Fibroblast of the aortic adventitia (primary cell): Measurements from ENCODE around the gene CARD9. TPM values are rescaled to one million over a fixed set of nuclear protein-coding genes. Genes with fewer than 3 reads are reported as not detected.
A peak's percentile ranks its signal among the peaks of the same experiment; 100 is the strongest.

ENCODE experiments used
- DNase-seq: peaks from one replicate; pipeline ENCODE4 v3.0.0-alpha.2; 2010; ENCODE audit warnings: low read depth
- H3K4me3 ChIP-seq: 2 replicates; pipeline ENCODE4 v1.5.1; 2011; ENCODE audit warnings: low read depth, mild to moderate bottlenecking, control low read depth, low read length, moderate library complexity
- CTCF ChIP-seq: IDR thresholded peaks from 2 replicates; pipeline ENCODE4 v1.5.1; 2011; ENCODE audit warnings: mild to moderate bottlenecking, low read length, control low read depth, inconsistent platforms; ENCODE audit not compliant: insufficient read depth
- total RNA-seq: library from RNA; depleted of rRNA; stranded (reverse); fragments of >200 nt; gene quantifications from 2 replicates; pipeline ENCODE4 v1.2.3, GENCODE V29; 2012; ENCODE audit warnings: low replicate concordance

CARD9 gene
- total RNA-seq, 1 donor = 1.4 TPM

GRCh38 chr9:136339173-136339957 lies 34.1 kb downstream of the CARD9 start:
- peak; percentile 69 for DNase-seq
- TF ChIP-seq CTCF = peak; percentile 94
- H3K4me3 ChIP-seq = no peak overlapping the region

GRCh38 chr9:136338511-136338910 lies 35.0 kb downstream of the CARD9 start:
- H3K4me3 ChIP-seq = no peak overlapping the region
- TF ChIP-seq CTCF = no peak
- DNase-seq = no peak

GRCh38 chr9:136337416-136338395 lies 35.8 kb downstream of the CARD9 start:
- TF ChIP-seq CTCF = no peak
- DNase-seq = no peak
- H3K4me3 ChIP-seq = no peak overlapping the region

GRCh38 chr9:136336881-136337280 lies 36.6 kb downstream of the CARD9 start:
- no peak overlapping the region for H3K4me3 ChIP-seq
- TF ChIP-seq CTCF = no peak
- DNase-seq = no peak

- no peak overlapping the region for H3K4me3 ChIP-seq
- TF ChIP-seq CTCF = no peak
- no peak for DNase-seq
Measured at GRCh38 chr9:136336156-136336870, 37.2 kb downstream of the CARD9 start.
